HG02763 (cell line): ENCODE measurements around the gene TEX35.

Experiments used
- ATAC-seq: cut with Tn5 transposase; IDR thresholded peaks from one replicate; pipeline ENCODE4 v1.9.1; 2021; ENCODE audit warnings: mild to moderate bottlenecking, moderate library complexity; ENCODE audit not compliant: unreplicated experiment

Gene TEX35

GRCh38 chr1:178513278-178513983 is 522 bp downstream of the TEX35 start:
- ATAC-seq = no peak

- ATAC-seq = no peak
These were observed 3.2 kb downstream of the TEX35 start for GRCh38 chr1:178516110-178516509.

- no peak for ATAC-seq
These were observed 6.0 kb downstream of the TEX35 start for GRCh38 chr1:178518894-178519293.

GRCh38 chr1:178520803-178521202 is 7.9 kb downstream of the TEX35 start:
- no peak for ATAC-seq

- no peak for ATAC-seq
These were observed 8.3 kb downstream of the TEX35 start for GRCh38 chr1:178521241-178521640.

GRCh38 chr1:178527117-178527516 is 14.2 kb downstream of the TEX35 start:
- no peak for ATAC-seq

GRCh38 chr1:178528228-178528952 is 15.5 kb downstream of the TEX35 start:
- no peak for ATAC-seq

GRCh38 chr1:178528953-178529335 is 16.0 kb downstream of the TEX35 start:
- no peak for ATAC-seq

GRCh38 chr1:178529364-178530036 is 16.6 kb downstream of the TEX35 start:
- ATAC-seq = no peak

GRCh38 chr1:178530037-178530402 is 17.1 kb downstream of the TEX35 start:
- no peak for ATAC-seq

- ATAC-seq = no peak
These were observed 17.6 kb downstream of the TEX35 start for GRCh38 chr1:178530502-178530901.

GRCh38 chr1:178531887-178532286 is 19.0 kb downstream of the TEX35 start:
- ATAC-seq = no peak

GRCh38 chr1:178532392-178532791 is 19.5 kb downstream of the TEX35 start:
- ATAC-seq = peak; percentile 60

GRCh38 chr1:178533121-178533946 is 20.4 kb downstream of the TEX35 start:
- ATAC-seq = no peak

- ATAC-seq = no peak
These were observed 21.4 kb downstream of the TEX35 start for GRCh38 chr1:178534137-178534868.

GRCh38 chr1:178536329-178536728 is 23.4 kb downstream of the TEX35 start:
- no peak for ATAC-seq

- ATAC-seq = no peak
These were observed 24.0 kb downstream of the TEX35 start for GRCh38 chr1:178536844-178537371.

GRCh38 chr1:178537382-178538090 is 24.6 kb downstream of the TEX35 start:
- no peak for ATAC-seq

- no peak for ATAC-seq
These were observed 25.4 kb downstream of the TEX35 start for GRCh38 chr1:178538192-178538916.
